ENCODE data around the gene PDZD8. TPM values are rescaled to one million over a fixed set of nuclear protein-coding genes. Genes with fewer than 3 reads are reported as not detected.

PDZD8 gene
- total RNA-seq, 2 experiments from 2014 or later, result 18.0 to 18.3 TPM

Other genes with a start within 250 kb of the PDZD8 start
- not detected for gene VAX1, start 237.2 kb downstream of the PDZD8 start, total RNA-seq
- gene KCNK18, start 178.0 kb downstream of the PDZD8 start, total RNA-seq, result not detected
- not detected for gene SLC18A2, start 134.3 kb downstream of the PDZD8 start, total RNA-seq
- gene EMX2, start 167.3 kb upstream of the PDZD8 start, total RNA-seq, result not detected